NCI-H510A treated with DMSO at 0.1 percent for 48 hours (cell line): Measurements from ENCODE around the gene FGB.
"Not testable (repeated sequence)": the region's sequence is repeated elsewhere in the genome, so short reads cannot be mapped to it uniquely, and the experiment has no call there.

Experiments
- DNase-seq: peaks from one replicate; lab custom pipeline; 2025; lab: John Stamatoyannopoulos, UW

Gene FGB

GRCh38 chr4:154566639-154567204 is 3.9 kb downstream of the FGB start:
- DNase-seq = no peak

DNA sequence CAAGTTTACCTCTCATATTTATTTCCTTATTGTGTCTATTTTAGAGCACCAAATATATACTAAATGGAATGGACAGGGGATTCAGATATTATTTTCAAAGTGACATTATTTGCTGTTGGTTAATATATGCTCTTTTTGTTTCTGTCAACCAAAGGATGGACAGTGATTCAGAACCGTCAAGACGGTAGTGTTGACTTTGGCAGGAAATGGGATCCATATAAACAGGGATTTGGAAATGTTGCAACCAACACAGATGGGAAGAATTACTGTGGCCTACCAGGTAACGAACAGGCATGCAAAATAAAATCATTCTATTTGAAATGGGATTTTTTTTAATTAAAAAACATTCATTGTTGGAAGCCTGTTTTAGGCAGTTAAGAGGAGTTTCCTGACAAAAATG is 6.2 kb downstream of the FGB start:
- DNase-seq = no peak

- no peak for DNase-seq
Measured at GRCh38 chr4:154569584-154569983, 6.8 kb downstream of the FGB start.

- no peak for DNase-seq
Measured at GRCh38 chr4:154573190-154573870, 10.5 kb downstream of the FGB start.

GRCh38 chr4:154574311-154574710 is 11.5 kb downstream of the FGB start:
- DNase-seq = no peak

GRCh38 chr4:154577324-154577723 is 14.5 kb downstream of the FGB start:
- no peak for DNase-seq

GRCh38 chr4:154578919-154579318 is 16.1 kb downstream of the FGB start:
- DNase-seq = no peak

DNA sequence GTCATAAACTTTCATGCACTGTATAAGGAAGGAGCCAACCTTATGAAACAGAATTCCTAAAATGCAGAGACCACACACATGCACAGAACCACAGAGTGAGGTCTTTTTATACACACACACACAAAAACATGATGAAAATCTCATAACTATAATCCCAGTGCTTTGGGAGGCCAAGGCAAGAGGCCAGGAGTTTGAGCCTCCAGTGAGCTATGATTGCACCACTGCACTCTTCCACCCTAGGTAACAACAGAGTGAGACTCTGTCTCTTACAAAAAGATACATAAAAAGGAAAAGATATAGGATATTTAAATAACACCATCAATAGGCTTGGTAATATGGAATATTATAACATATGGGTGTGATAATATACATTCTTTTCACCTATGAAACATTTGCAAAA is 17.1 kb downstream of the FGB start:
- DNase-seq = no peak

DNA sequence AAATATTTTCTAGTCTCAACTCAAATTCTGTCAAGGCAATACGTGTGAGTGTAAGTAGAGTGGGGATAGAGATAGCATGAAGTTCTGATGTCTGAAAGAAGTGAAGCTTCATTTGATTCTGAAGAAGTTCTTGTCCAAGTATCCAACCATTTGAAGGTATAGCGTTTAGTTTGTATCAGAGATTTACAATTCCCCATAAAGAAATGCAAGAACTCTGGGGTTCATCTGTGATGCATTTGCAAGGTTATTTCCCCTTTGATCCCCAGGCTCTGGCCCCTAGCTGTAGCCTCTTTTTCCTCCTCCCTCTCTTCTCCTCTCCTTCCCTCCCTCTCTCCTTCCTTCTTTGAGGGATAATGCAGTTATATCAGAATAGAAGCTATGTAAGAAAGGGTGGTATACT is 19.9 kb downstream of the FGB start:
- no peak for DNase-seq

DNA sequence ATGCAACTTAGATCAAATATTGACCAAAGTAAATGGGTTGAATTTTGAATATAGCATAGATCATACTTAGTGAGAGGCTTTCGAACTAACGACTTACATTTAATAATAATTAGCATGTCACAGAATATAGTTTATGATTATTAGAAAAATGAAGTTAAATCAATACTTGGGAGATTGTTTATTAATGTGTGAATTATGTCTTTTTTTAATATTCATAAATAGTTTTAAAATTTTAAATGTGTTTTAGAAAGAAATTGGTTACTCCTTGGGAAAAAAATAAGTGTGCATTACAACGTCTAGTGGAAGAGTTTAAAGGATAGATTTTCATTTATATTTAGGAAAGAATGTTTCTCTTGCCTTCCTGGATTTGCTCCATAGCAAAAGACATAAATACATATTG is 20.4 kb downstream of the FGB start:
- DNase-seq = no peak

- DNase-seq = no peak
Measured at GRCh38 chr4:154583677-154584076, 20.9 kb downstream of the FGB start.

- no peak for DNase-seq
Measured at GRCh38 chr4:154584259-154584658, 21.4 kb downstream of the FGB start.

DNA sequence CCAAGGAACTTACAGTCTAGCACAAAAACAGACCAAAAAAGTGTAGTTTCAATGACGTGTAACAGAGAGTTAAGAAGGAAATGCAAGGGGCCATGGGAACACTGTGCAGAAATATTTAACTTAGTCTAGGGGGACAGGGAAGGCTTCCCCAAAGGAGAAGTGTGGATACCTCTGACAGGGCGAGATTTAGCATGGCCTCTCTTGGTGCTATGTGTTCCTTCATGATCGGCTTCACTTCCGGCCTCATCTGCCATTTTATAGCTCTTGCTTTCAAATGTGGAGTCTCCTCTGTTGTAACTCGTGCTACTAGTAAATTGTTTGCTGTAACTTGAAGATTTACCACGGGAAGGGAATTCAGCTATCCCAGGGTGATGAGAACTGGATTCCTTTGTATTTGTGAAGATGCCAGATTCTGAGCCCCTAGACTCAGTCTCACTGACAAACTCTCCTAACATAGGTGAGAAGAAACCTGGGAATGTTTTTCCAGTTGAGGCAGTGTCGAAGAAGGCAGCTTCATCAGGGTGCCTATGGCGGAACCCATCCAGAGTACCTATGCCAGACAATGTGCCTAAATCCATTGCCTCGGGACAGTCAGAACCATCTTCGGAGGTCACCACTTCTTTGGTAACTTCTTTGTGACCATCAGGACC is 22.7 kb downstream of the FGB start:
- no peak for DNase-seq

GRCh38 chr4:154586296-154587033 is 23.7 kb downstream of the FGB start:
- no peak for DNase-seq

DNA sequence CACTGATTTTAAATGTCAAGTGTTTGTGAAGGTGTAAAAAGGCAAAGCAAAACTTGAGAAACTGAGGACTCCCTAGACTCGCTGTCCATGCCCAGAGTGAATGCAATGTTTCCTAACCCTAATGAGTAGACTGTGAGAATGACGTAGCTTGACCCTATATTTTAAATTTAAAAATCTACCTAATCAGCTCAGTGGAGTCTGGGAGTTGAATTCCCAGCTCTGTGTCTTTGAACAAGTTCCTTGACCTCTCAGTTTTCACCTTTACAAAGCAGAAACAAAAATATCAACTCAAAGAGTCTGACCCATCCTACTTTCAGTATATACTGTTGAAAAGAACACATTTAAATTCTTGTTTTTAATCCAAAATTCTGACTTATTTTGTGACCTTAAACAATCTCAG is 25.4 kb downstream of the FGB start:
- DNase-seq = no peak

DNA sequence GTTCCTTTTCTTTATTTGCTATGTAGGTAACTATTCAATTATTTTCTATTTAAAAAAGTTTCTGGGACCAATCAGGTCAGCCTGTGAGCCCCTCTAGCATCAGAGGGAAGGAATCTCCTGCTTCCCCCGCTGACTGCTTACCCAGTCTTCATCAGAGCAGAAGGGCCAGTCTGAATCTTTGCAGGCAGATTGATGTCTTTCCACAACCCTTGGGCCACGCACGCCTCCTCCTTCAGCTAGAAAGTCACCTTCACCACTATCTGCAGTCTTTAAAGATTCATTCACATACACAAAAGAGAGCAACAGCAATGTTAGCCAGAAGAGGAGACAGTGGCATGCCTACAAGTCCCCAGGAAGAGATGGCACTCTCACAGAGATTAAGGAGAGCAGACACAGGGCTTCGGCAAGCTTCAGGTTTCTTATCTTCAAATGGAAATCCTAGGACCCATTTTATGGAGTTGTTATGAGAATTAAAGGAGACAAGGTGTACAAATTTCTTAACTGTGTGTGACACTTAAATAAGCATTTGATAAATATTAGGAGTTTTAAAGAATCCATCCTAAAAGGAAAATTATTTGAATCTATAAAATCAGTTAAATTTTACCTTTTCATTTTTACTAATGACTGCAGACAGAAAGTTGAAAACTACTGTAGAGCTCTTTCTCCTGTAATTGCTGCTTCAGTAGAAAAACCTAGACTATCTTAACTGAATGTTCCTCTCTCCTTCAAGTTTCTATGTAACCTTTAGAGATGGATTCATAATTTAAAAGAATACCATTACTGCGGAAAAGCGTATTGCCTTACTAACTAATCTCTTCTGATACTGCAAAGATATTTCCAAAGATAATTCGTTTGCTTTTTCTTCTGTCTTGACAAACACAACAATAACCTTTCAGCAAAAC is 26.7 kb downstream of the FGB start:
- DNase-seq = no peak

DNA sequence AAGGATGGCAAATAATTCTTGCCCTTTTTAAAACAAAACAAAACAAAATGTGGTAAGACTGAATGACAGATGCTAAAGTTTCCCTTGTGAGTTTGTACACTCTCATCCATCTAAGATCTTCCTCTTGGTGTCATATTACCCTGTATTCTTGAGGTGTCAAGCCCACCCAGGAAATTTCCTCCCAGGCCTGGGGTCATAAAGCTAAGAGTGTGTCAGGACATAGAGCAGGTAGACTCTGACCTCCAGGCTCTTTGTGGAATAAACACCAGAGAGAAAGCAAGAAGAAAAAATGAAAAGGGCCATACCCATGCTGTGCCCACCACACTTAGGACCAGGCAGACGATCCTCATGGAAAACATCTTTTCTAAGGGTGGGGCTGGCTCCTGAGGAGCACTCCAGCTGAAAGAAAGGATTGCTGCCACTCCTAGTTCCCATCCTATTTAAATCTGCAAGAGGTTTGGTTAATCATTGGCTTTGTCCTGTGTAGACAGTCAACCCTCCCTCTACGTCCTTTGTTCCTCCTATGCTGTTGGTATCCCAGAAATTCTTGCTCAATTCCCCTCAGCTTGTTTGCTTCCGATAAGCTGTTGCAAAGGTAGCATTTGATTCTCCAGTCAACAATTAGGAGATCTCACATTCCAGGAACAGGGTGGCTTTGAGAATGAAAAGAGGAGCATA is 27.7 kb downstream of the FGB start, which contains the start of gene FGA:
FGA (minus strand) TSS at position 414 of the 678 bp plus-strand sequence; CDS start at position 359, 55 bp downstream.
- no peak for DNase-seq

DNA sequence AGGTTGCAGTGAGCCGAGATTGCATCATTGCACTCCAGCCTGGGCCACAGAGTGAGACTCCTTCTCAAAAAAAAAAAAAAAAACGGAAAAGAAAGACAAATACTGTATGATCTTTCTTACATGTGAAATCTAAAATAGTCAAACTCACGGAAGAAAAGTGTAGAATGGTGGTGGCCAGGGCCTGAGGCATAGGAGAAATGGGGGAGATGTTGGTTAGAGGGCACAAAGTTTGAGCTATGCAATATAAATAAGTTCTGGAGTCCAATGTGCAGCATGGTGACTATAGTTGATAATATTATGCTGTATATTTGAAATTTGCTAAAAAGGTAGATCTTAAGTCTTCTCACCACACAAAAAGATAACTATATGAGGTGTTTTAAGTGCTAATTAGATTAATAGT is 29.1 kb downstream of the FGB start:
- DNase-seq = no peak

GRCh38 chr4:154593868-154594267 is 31.1 kb downstream of the FGB start:
- DNase-seq = no peak

- not testable (repeated sequence) for DNase-seq
Measured at GRCh38 chr4:154594343-154594742, 31.5 kb downstream of the FGB start.

DNA sequence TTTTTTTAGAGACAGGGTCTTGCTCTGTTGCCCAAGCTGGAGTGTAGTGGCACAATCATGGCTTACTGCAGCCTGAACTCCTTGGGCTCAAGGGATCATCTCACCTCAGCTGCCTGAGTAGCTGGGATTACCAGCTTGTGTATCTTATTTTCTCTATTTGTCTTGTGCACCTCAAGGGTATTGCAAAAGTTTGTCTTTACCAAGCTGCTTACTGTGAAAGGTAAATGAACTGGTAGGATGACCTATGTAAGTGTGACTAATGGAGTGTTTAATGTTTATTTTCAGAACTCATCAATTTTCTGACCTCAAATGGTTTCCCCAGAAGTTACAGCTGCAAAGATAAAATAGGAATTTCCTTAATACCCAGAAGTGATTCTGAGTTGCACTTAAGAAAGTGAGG is 33.0 kb downstream of the FGB start:
- no peak for DNase-seq
